PC-9 (cell line): Measurements from ENCODE around the gene TMPRSS5.

ENCODE experiments used
- CTCF ChIP-seq: fragments of 200-600 bp; sonication (generic); conservative IDR thresholded peaks from 2 replicates; pipeline ENCODE4 v1.6.1; 2017; ENCODE audit warnings: mixed run types, antibody characterized with exemption, mild to moderate bottlenecking, moderate library complexity
- EZH2 ChIP-seq: fragments of 200-600 bp; sonication (generic); IDR thresholded peaks from 2 replicates; pipeline ENCODE4 v1.8.0; 2017; ENCODE audit warnings: antibody characterized with exemption, low read depth

DNA sequence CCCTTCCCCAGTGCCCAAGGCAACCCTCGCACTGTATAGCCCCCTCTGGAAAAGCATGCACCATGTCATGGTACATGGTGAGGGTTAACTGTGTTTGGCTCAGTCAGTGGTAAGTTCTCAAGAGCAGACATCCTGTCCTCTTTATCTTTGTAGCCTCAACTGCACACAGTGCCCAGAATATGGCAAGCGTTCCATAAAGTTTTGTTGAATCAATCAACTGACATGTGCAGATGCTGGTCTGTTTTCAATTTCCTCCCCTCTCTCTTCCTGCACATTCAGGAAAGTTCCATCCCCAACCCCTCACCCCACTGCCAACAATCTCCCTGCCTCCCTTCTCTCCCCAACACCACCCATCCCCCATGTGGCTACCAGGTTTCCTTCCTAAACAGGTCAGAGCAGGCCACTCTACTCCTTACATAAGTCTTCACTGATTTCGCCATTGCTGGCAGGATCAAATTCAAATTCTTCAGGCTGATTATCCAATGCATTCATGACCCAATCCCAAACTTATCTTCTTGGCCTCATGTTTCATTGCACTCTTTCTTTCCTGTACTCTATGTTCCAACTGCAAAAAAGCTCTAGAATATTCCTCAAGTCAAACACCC lies 15.5 kb upstream of the TMPRSS5 start:
- no peak for TF ChIP-seq CTCF
- TF ChIP-seq EZH2: no peak
